Hematopoietic multipotent progenitor cell treated with erythropoietin and hydrocortisone succinate and interleukin-3 and kit ligand, for 6 days (in vitro differentiated cells): ENCODE measurements around the gene MT1H.
"Not testable (repeated sequence)": the region's sequence is repeated elsewhere in the genome, so short reads cannot be mapped to it uniquely, and the experiment has no call there.

Source experiments
- DNase-seq: peaks from one replicate; pipeline ENCODE4 v3.0.0-alpha.2; 2015

The MT1H gene

GRCh38 chr16:56686758-56687157 is 17.1 kb downstream of the MT1H start:
- no peak for DNase-seq

DNA sequence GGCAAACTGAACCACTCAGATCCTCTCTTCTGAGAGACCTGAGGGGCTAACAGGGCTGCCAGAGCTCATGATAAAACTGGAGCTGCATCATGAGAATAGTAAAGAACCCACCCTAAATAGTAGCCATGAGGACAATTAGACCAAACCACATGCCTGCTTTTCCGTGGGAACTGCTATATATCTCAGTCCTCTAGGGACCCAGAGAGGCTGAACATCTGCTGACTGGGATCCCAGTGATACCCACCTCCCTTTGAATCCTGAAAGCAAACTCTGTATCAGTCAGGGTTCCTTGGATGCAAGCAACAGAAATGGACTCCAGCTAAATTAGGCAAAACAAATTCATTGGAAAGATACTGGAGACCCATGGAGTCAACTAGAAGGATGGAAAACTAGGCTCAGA is 19.1 kb downstream of the MT1H start:
- DNase-seq, result no peak

GRCh38 chr16:56689171-56689570 is 19.6 kb downstream of the MT1H start:
- no peak for DNase-seq

DNA sequence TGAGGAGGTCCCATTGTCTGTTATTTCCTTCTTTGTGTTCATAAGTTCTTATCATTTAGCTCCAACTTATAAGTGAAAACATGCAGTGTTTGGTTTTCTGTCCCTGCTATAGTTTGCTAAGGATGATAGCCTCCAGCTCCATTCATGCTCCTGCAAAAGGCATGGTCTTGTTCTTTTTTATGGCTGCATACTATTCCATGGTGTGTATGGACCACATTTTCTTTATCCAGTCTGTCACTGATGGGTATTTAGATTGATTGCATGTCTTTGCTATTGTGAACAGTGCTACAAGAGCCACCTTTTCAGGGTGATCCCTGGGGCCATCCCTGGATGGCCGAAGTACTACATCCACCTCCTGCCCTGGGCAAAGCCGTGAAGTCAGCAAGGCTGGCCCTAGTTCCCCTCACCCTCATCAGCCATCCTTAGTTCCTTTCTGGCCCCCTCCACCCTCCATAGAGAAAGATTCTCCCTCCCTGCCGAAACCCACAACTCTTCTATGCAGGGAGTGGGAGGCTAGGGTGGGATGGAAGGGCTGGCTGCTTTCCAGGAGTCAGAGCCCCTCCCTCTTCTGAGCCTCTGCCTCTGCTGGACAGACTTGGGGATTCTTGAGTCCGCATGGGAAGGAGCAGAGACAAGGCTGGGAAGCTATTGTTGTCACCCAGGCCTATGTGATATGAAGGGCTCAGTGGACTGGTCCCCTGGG is 21.0 kb downstream of the MT1H start:
- DNase-seq, result no peak

- no peak for DNase-seq
Observed at GRCh38 chr16:56691885-56692284, 22.3 kb downstream of the MT1H start.

DNA sequence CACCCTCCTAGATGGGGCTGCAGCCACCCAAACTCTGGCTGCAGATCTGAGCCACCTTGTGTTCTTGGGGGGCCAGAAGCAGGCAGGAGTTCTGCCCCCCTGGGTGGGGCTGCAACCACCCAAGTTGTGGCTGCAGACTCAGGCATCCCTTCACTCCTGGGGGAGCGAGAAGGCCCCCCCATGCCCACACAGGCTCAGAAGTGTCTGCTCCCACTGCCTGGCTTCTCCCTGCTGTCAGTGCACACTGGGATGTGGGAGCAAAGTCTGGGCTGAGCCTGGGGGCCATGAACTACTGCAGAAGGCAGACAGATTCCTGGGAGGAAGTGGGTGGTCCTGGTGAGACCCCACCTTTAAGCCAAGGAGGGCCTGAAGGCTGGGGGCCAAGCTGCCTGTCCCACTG is 25.6 kb downstream of the MT1H start:
- DNase-seq, result no peak

DNA sequence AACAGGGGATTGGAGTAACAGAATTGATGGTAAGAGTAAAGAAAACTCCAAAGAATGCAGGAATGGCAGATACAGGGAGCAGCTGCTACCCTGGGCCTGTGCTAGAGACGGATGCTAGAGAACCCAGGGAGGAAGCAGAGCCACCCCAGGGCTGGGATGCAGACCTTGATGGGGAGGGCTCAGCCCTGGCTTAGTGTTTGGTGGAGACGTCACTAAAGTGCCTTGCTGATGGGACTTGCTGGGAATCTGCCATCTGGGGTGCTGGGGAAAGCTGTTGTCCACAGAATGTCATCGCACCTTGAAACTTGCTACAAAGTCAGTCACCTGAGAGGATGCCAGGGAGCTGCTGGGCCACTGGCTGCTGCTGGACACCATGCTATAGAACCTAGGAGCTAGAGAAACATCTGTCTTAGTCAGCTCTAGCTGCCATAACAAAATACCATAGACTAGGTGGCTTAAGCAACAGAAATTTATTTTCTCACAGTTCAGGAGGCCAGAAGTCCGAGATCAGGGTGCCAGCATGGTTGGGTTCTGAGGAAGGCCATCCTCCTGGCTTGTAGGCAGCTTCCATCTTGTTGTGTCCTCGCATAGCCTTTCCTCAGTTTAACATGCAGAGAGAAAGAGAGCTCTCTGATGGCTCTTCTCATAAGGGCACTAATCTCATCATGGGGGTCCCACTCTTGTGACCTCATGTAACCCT is 28.0 kb downstream of the MT1H start:
- DNase-seq, result no peak

DNA sequence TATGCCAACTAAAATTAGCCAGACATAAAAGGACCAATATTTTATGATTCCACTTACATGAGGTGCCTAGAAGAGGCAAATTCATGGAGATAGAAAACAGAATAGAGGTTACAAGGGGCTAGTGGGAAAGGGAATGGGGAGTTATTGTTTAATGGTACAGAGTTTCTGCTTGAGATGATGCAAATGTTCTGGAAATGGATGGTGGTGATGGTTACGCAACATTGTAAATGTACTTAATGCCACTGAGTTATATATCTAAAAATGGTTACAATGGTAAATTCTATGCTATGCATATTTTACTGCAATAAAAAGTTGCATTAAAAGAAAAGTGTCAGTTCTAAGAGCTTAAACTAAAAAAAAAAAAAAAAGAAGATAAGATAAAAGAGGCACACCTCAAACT is 30.6 kb downstream of the MT1H start:
- no peak for DNase-seq

- DNase-seq, result no peak
Observed at GRCh38 chr16:56700631-56701030, 31.0 kb downstream of the MT1H start.

DNA sequence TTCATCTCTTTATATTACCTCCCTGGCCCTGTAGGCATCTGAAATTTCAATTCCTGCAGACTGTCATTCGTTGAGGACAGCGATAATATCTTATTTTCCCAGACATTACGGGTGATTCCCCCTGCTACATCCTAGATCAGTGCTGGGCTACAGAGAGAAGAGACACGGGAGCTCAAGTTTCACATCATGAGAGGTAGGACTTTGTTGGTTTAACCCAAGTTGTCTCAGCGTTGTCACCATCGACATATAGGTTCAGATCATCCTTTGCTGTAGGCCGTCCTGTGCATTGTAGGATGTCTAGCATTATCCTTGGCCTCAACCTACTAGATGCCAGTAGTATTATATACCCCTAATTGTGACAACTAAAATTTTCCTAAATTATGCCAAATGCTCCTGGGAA is 31.9 kb downstream of the MT1H start:
- no peak for DNase-seq

- no peak for DNase-seq
Observed at GRCh38 chr16:56702836-56703235, 33.2 kb downstream of the MT1H start.

- no peak for DNase-seq
Observed at GRCh38 chr16:56708525-56709442, 39.2 kb downstream of the MT1H start.

DNA sequence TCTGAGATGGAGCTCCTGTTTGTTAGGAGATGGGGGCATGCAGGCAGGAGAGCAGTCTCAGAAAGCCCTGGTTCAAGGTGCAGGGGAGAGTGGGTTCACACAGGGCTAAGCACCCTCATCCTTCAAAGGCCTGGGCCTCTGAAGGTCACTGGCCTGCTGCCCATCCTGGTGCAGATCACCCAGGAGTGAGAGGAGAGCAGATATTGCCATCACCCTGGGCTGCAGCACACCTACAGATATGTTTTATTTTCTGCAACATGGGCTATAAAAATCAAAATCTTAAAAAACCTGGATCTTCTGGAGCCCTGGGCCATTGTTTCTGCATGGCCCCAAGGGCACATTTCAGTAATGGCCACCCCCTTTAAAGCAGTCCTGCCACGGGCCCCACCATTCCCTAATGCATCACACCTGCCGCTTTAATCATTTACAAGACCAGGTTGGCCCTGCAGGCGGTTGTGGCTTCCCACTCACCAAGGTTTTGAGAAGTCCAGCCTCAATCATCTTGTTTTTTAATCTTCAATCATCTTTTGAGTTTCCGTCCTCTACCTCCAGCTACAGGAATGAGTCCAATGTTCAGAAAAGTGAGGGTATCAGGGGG is 39.9 kb downstream of the MT1H start:
- DNase-seq, result no peak

- DNase-seq, result no peak
Observed at GRCh38 chr16:56710181-56710737, 40.6 kb downstream of the MT1H start.

- DNase-seq, result no peak
Observed at GRCh38 chr16:56711862-56712261, 42.2 kb downstream of the MT1H start.

DNA sequence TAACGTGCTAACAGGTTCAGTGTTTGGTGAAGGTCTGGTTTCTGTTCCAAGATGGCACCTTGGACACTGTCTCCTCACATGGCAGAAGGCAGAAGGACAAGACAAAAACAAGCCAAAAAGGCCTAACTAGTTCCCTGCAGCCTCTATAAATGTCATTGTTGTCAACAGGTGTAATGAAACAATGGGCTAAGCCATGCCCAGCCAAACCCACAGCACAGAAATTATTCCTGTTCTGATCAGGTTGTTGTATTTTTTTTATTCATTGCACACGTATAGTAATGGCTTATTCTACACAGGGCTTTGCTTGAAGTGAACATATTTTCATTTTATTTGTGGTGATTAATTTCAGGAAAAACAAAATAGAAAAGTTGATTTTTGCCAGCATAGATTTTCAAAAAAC is 44.2 kb downstream of the MT1H start:
- no peak for DNase-seq

- peak; percentile 61 for DNase-seq
Observed at GRCh38 chr16:56715126-56715525, 45.5 kb downstream of the MT1H start.

- DNase-seq, result no peak
Observed at GRCh38 chr16:56716761-56717160, 47.1 kb downstream of the MT1H start.

GRCh38 chr16:56717532-56717931 is 47.9 kb downstream of the MT1H start:
- DNase-seq, result not testable (repeated sequence)
